Cerebellar cortex (tissue), 1 donor: Measurements from ENCODE around the gene COL24A1.
"Not testable (repeated sequence)": the region's sequence is repeated elsewhere in the genome, so short reads cannot be mapped to it uniquely, and the experiment has no call there.

ENCODE experiments used
- DNase-seq: peaks from one replicate; pipeline ENCODE4 v3.0.0-alpha.2; 2015; ENCODE audit warnings: low spot score

COL24A1 gene

DNA sequence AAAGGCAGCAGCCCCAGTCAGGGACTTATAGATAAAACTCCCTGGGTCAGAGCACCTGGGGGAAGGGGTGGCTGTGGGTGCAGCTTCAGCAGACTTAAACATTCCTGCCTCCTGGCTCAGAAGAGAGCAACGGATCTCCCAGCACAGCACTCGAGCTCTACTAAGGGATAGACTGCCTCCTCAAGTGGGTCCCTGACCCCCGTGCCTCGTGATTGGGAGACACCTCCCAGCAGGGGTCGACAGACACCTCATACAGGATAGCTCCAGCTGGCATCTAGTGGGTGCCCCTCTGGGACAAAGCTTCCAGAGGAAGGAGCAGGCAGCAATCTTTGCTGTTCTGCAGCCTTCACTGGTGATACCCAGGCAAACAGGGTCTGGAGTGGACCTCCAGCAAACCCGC lies 84.1 kb downstream of the COL24A1 start:
- not testable (repeated sequence) for DNase-seq

- DNase-seq = not testable (repeated sequence)
Measured at GRCh38 chr1:86071870-86072269, 84.7 kb downstream of the COL24A1 start.

DNA sequence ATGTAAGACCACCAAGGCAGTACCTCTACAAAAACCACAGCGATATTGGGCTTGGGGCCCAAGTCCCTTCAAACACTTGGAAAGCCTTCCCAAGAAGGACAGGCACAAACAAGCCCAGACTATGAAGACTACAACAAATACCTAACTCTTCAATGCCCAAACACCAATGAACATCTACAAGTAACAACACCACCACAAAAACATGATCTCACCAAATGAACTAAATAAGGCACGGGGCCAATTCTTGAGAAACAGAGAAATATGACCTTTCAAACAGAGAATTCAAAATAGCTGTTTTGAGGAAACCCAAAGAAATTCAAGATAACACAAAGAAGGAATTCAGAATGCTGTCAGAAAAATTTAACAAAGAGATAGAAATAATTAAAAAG lies 86.8 kb downstream of the COL24A1 start:
- DNase-seq = no peak

- no peak for DNase-seq
Measured at GRCh38 chr1:86068841-86069756, 87.5 kb downstream of the COL24A1 start.

GRCh38 chr1:86068271-86068721 lies 88.3 kb downstream of the COL24A1 start:
- DNase-seq = no peak

DNA sequence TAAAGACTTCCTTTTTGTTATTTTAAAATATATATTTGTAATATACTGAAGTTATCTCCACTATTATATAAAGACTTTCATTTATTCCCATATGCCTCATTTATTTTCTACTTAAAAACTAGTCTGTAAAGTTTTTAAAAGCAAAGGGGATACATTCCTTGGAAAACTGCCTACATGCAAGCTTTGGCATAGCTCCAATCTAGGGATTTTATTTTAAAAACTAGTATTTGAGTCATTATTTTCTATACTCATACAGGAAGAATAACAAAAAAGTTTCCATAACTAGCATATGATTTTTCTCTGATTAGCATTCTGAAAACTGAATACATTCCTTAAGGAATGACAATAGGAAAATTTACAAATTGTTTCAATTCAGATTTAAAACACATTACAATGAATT lies 88.9 kb downstream of the COL24A1 start:
- DNase-seq = no peak

DNA sequence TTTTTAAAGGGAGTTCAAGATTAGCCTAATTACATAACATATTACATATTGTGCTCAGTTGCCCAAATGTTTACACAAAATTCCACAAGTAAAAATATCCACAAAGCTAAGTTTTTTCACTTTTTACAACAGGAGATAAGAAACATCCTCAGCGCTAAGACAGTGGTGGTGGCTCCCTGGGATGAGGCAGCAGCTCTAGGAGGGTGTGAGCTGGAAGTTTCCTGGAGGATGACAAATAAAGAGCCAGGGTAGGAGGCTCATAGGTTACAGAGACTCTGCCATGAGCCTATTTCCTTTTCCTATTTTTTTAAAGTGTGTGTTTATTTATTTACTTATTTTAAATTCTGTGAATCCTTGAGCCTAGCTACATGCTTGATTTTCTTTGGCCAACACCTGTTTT lies 91.7 kb downstream of the COL24A1 start:
- DNase-seq = no peak

- no peak for DNase-seq
Measured at GRCh38 chr1:86063721-86064120, 92.9 kb downstream of the COL24A1 start.

- no peak for DNase-seq
Measured at GRCh38 chr1:86062453-86062852, 94.1 kb downstream of the COL24A1 start.

- DNase-seq = no peak
Measured at GRCh38 chr1:86061551-86061990, 95.0 kb downstream of the COL24A1 start.

DNA sequence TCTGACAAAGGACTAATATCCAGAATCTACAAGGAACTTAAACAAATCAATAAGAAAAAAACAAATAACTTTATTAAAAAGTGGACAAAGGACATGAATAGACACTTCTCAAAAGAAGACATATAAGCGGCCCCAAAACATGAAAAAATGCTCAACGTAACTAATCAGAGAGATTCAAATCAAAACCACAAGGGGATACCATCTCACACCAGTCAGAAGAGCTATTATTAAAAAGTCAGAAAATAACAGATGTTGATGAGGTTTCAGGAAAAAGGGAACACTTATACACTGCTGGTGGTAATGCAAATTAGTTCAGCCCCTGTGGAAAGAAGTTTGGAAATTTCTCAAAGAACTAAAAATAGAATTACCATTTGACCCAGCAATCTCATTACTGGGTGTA lies 102.2 kb downstream of the COL24A1 start:
- DNase-seq = no peak

GRCh38 chr1:86052948-86053698 lies 103.4 kb downstream of the COL24A1 start:
- DNase-seq = no peak

- no peak for DNase-seq
Measured at GRCh38 chr1:86035101-86035500, 121.5 kb downstream of the COL24A1 start.

DNA sequence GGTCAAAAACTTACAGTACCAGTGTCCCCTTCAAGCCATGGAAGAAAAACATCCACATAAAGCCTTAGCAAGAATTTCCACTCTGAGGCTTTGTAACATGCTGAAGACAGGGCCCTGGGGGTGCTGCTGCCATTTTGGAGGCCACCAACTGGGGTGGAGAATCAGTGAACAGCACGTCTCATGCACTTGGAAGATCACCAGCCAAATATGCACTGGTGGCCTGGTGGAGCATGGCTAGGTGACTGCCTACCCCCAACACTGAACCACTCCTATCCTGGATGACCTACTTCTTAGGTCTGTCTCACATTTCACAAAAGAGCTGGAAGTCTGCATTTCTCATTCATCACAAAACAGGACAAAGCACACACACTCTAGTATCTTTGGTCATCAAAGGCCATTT lies 126.4 kb downstream of the COL24A1 start:
- no peak for DNase-seq

GRCh38 chr1:86018283-86018923 lies 138.2 kb downstream of the COL24A1 start:
- DNase-seq = peak; percentile 32

GRCh38 chr1:86016076-86016759 lies 140.4 kb downstream of the COL24A1 start:
- DNase-seq = no peak

DNA sequence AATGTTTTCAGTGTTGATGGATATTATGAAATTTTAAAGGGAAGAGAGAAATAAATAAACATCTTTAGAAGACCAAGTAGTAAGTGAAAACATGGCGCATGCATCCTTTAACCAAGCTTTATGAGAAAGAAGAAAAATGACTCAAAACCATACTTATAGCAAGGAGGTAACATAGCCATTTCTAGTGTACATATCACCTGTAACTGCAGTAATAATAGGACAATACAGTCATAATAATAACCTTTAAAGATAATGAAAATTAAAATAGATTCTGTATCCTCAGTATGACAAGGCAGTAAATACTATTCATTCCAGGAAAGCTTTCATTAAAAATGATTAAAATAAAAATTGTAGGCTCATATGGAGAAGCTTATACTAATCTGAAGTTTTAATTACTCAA lies 141.2 kb downstream of the COL24A1 start:
- DNase-seq = no peak

- DNase-seq = no peak
Measured at GRCh38 chr1:86000601-86001000, 156.0 kb downstream of the COL24A1 start.

DNA sequence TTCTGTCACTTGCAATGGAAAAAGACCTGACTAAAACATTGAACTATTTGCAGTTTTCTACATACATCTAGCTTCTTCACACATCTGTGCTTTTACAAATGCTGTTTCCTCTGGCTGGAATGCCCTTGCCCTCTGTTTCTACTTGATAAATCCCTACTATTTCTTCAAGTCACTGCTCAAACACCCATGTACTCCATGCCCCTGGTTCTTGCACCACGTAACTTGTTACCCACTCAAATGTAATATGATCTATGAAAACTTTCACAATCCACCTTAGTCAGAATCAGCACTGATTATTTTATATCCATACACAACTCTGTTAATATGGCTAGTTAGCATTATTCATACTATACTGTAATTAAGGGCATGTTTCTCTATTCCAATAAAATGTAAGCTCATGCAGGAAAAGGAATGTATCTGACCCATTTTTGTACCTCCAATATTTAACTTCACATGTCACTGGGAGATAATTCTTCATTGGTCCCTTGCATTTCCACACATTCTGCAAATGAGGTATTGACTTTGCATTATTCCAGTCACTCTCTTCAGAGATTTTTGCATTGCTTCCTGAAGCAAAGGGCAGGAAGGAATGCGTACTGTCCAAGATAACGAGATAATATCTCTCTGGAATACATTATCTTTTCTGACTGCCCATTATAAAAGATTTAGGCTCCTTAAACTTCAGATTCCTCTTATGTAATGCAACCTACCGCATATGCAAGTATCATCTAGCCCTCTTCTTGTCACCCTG lies 158.3 kb downstream of the COL24A1 start:
- DNase-seq = no peak

- no peak for DNase-seq
Measured at GRCh38 chr1:85992791-85993190, 163.8 kb downstream of the COL24A1 start.

DNA sequence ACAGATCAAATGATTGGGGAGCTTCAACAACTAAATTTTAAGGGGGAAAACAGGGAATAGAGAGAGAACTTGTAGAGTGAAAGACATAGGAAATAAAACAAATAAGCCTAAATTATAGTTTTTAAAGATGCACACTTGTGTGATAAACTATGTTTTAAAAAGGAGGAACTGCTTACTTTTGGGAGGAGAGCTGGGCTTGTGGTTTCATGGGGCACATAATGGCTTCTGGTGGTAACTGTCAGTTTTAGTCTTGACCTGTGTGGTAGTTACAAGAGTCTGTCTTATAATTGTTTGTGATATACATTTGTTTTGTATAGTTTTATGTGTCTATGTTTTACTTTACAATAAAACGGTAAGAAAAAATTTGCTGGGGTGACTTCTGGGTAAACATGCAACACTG lies 165.3 kb downstream of the COL24A1 start:
- DNase-seq = no peak
